HG02884 (cell line): ENCODE data around the gene GLUL.
"Not testable (repeated sequence)": the region's sequence is repeated elsewhere in the genome, so short reads cannot be mapped to it uniquely, and the experiment has no call there.

Experiments
- ATAC-seq: cut with Tn5 transposase; IDR thresholded peaks from one replicate; pipeline ENCODE4 v1.9.1; 2021; ENCODE audit warnings: mild to moderate bottlenecking, moderate library complexity; ENCODE audit not compliant: unreplicated experiment

Gene GLUL

GRCh38 chr1:182370532-182370931, 21.1 kb downstream of the GLUL start:
- ATAC-seq: no peak

GRCh38 chr1:182368903-182369302, 22.7 kb downstream of the GLUL start:
- ATAC-seq: no peak

- no peak for ATAC-seq
Measured at GRCh38 chr1:182368358-182368757, 23.2 kb downstream of the GLUL start.

- ATAC-seq: no peak
Measured at GRCh38 chr1:182367926-182368325, 23.7 kb downstream of the GLUL start.

GRCh38 chr1:182366596-182366995, 25.0 kb downstream of the GLUL start:
- no peak for ATAC-seq

- ATAC-seq: no peak
Measured at GRCh38 chr1:182359645-182360044, 31.9 kb downstream of the GLUL start.

GRCh38 chr1:182357913-182358312, 33.7 kb downstream of the GLUL start:
- ATAC-seq: no peak

GRCh38 chr1:182357171-182357570, 34.4 kb downstream of the GLUL start:
- ATAC-seq: no peak

GRCh38 chr1:182355723-182356098, 35.9 kb downstream of the GLUL start:
- ATAC-seq: no peak

GRCh38 chr1:182351790-182352364, 39.7 kb downstream of the GLUL start:
- no peak for ATAC-seq

- ATAC-seq: no peak
Measured at GRCh38 chr1:182350839-182351238, 40.8 kb downstream of the GLUL start.

- ATAC-seq: no peak
Measured at GRCh38 chr1:182348961-182349747, 42.4 kb downstream of the GLUL start.

- ATAC-seq: no peak
Measured at GRCh38 chr1:182347019-182347418, 44.6 kb downstream of the GLUL start.

- ATAC-seq: no peak
Measured at GRCh38 chr1:182340233-182341058, 51.1 kb downstream of the GLUL start.

- ATAC-seq: no peak
Measured at GRCh38 chr1:182339684-182340083, 51.9 kb downstream of the GLUL start.

- ATAC-seq: no peak
Measured at GRCh38 chr1:182338806-182339370, 52.7 kb downstream of the GLUL start.

- no peak for ATAC-seq
Measured at GRCh38 chr1:182337736-182338571, 53.6 kb downstream of the GLUL start.

- no peak for ATAC-seq
Measured at GRCh38 chr1:182335771-182336566, 55.6 kb downstream of the GLUL start.

- not testable (repeated sequence) for ATAC-seq
Measured at GRCh38 chr1:182333071-182333571, 58.5 kb downstream of the GLUL start.
